GM12874 (cell line): ENCODE data around the gene KDELR1.

Source experiments
- TF ChIP-seq, protein P1 (sequence below): IDR thresholded peaks from 2 replicates; pipeline ENCODE4 v1.5.1; 2011; ENCODE audit warnings: low read depth, mild to moderate bottlenecking, control low read depth, low read length, moderate library complexity; ENCODE audit not compliant: insufficient read depth

Gene KDELR1

GRCh38 chr19:48342841-48343540, 48.4 kb downstream of the KDELR1 start:
- TF ChIP-seq, protein P1, sequence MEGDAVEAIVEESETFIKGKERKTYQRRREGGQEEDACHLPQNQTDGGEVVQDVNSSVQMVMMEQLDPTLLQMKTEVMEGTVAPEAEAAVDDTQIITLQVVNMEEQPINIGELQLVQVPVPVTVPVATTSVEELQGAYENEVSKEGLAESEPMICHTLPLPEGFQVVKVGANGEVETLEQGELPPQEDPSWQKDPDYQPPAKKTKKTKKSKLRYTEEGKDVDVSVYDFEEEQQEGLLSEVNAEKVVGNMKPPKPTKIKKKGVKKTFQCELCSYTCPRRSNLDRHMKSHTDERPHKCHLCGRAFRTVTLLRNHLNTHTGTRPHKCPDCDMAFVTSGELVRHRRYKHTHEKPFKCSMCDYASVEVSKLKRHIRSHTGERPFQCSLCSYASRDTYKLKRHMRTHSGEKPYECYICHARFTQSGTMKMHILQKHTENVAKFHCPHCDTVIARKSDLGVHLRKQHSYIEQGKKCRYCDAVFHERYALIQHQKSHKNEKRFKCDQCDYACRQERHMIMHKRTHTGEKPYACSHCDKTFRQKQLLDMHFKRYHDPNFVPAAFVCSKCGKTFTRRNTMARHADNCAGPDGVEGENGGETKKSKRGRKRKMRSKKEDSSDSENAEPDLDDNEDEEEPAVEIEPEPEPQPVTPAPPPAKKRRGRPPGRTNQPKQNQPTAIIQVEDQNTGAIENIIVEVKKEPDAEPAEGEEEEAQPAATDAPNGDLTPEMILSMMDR, result no peak

- TF ChIP-seq, protein P1, result no peak
Measured at GRCh38 chr19:48342414-48342738, 49.0 kb downstream of the KDELR1 start.

DNA sequence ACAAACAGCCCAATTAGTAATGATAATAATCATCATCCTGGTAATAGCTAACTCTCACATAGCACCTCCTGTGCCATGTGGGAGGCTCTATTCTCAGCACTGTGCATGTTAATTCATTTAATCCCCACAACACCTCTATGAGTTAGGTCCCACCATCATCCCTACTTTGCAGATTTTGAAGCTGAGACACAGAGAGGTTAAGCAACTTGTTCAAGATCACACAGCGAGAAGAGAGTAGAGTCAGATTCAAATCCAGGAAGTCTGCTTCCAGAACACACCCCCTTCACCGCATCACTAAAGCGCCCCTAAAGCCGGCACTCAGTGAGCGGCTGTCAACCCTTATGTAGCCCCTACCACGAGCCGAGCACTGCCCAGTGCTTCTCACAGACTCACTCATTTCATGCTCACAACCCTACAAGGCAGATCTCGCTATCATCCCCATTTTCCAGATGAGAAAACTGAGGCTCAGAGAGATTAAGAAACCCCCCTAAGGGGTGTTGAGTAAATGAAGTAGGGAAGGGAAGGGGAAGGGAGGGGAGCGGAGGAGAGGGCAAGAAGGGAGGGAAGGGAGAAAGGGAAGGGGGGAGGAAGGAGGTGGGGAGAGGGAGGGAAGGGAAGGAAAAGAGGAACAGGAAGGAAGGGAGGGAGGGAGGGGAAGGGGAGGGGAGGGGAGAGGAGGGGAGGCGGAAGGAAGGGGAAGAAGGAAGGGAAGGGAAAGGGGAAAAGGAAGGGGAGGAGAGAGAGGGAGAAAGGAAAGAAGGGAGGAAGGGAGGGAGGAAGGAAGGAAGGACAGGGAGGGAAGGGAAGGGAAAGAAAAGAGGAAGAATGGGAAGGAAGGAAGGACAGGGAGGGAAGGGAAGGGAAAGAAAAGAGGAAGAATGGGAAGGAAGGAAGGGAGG, 49.6 kb downstream of the KDELR1 start:
- TF ChIP-seq, protein P1, result no peak

DNA sequence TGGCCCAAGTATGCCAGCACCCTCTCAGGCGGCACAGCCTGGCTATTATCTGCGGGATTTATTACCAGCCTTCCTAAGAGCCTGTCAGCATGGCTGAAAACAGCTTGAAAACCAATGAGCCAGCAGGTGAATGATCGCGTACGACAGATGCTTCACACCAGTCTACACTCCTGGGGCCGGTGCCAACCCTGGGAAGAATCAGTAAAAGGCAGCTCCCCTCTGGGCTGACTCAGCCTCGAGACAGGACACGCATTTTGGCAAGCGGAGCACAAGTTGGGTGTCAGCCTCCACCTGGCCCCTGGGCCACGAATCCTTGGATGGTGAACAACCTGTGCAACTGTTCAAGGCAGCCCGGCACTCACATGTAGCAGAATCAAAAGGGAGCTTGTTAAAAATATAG, 50.4 kb downstream of the KDELR1 start:
- TF ChIP-seq, protein P1, result no peak

- TF ChIP-seq, protein P1, result no peak
Measured at GRCh38 chr19:48338802-48339503, 52.4 kb downstream of the KDELR1 start.

DNA sequence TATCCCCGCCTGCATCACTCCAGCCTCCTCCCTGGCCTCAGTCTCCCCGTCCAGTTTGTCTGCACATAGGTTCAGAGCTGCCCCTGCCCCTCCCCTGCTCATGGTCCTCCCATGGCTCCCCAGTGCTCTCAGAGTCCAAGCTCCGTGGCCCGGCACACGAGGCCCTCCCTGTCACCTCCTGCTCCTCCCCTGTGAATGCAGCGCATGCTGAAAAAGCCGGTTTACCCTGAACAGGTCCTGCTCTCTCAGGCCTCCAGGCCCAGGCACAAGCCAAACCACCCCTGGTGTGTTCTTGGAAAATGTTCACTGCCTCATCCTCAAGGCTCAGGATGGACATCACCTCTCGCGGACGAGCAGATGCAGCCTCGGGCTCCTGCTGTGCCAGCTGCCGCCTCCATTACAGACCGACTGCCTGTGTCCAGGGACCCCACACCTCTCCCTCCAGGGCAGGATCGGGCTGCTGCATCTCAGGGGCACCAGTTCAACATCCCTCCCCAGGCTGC, 53.0 kb downstream of the KDELR1 start:
- TF ChIP-seq, protein P1, result no peak
